HEK293T (cell line): Measurements from ENCODE around the gene CAMK2D.
"Not testable (repeated sequence)": the region's sequence is repeated elsewhere in the genome, so short reads cannot be mapped to it uniquely, and the experiment has no call there.

ENCODE experiments used
- CTCF ChIA-PET: fragments of 350-600 bp; formaldehyde crosslinking; extraction: SDS; loops from one replicate; lab custom pipeline; 2021; ENCODE audit warnings: antibody characterized with exemption, inconsistent platforms; lab: Yijun Ruan, JAX
- POLR2A ChIA-PET: fragments of 350-600 bp; formaldehyde crosslinking; extraction: SDS; loops from one replicate; lab custom pipeline; 2020; ENCODE audit warnings: antibody characterized with exemption, inconsistent platforms; lab: Yijun Ruan, JAX
- DNase-seq: peaks from one replicate; pipeline ENCODE4 v3.0.0; 2012; ENCODE audit warnings: mixed read lengths; ENCODE audit errors: extremely low spot score
- ARNT ChIP-seq: fragments of 450-650 bp; IDR thresholded peaks from 2 replicates; pipeline ENCODE4 v1.6.1; 2017; ENCODE audit warnings: mild to moderate bottlenecking
- BHLHE40 ChIP-seq: fragments of 450-650 bp; IDR thresholded peaks from 2 replicates; pipeline ENCODE4 v1.6.1; 2016; ENCODE audit warnings: mild to moderate bottlenecking, moderate library complexity, borderline replicate concordance
- CTBP1 ChIP-seq: fragments of 450-650 bp; IDR thresholded peaks from 2 replicates; pipeline ENCODE4 v1.6.1; 2016; ENCODE audit warnings: borderline replicate concordance
- ELF4 ChIP-seq: fragments of 450-650 bp; IDR thresholded peaks from 2 replicates; pipeline ENCODE4 v1.6.1; 2017; ENCODE audit warnings: antibody characterized with exemption
- FOXA1 ChIP-seq: fragments of 450-650 bp; IDR thresholded peaks from 2 replicates; pipeline ENCODE4 v1.6.1; 2016; ENCODE audit warnings: mild to moderate bottlenecking
- FOXK2 ChIP-seq: fragments of 450-650 bp; IDR thresholded peaks from 2 replicates; pipeline ENCODE4 v1.6.1; 2016; ENCODE audit warnings: mild to moderate bottlenecking
- FOXM1 ChIP-seq: fragments of 450-650 bp; IDR thresholded peaks from 2 replicates; pipeline ENCODE4 v1.6.1; 2017; ENCODE audit warnings: mild to moderate bottlenecking, borderline replicate concordance
- HDGF ChIP-seq: fragments of 450-650 bp; IDR thresholded peaks from 2 replicates; pipeline ENCODE4 v1.6.1; 2017; ENCODE audit warnings: antibody characterized with exemption, borderline replicate concordance
- L3MBTL2 ChIP-seq: fragments of 450-650 bp; conservative IDR thresholded peaks from 2 replicates; pipeline ENCODE4 v1.6.1; 2016; ENCODE audit warnings: mild to moderate bottlenecking
- LEF1 ChIP-seq: fragments of 450-650 bp; IDR thresholded peaks from 2 replicates; pipeline ENCODE4 v1.6.1; 2017; ENCODE audit warnings: mild to moderate bottlenecking, borderline replicate concordance
- NFRKB ChIP-seq: fragments of 450-650 bp; IDR thresholded peaks from 2 replicates; pipeline ENCODE4 v1.6.1; 2016; ENCODE audit warnings: mild to moderate bottlenecking, moderate library complexity
- SP1 ChIP-seq: fragments of 450-650 bp; IDR thresholded peaks from 2 replicates; pipeline ENCODE4 v1.6.1; 2017
- SUZ12 ChIP-seq: fragments of 450-650 bp; IDR thresholded peaks from 2 replicates; pipeline ENCODE4 v1.6.1; 2016; ENCODE audit warnings: mild to moderate bottlenecking
- TARDBP ChIP-seq: fragments of 450-650 bp; IDR thresholded peaks from 2 replicates; pipeline ENCODE4 v1.6.1; 2016
- ZNF384 ChIP-seq: fragments of 450-650 bp; IDR thresholded peaks from 2 replicates; pipeline ENCODE4 v1.6.1; 2016
- TF ChIP-seq, protein P1 (sequence below): fragments of 450-650 bp; IDR thresholded peaks from 2 replicates; pipeline ENCODE4 v1.6.1; 2016

Gene CAMK2D

DNA sequence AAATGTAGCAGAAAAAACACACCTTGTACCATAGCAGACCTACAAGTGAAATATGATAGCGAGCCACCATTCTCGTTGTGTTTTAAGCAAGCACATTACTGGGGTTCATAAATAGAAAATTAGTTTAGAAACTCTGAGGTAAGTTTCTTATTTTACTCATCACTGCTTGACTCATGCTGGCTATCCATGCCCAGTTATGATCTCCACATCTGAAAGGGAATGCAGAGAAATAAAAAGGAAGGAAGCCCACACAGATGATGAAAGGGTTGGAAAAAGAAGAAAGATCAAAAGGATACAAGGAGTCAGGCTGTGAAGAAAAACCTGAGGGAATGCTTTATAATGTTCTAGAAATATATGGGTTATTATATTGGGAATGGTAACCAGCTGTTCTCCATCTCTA, 54.5 kb downstream of the CAMK2D start:
- DNase-seq, result no peak
- CTCF ChIA-PET, result no interaction called here
- POLR2A ChIA-PET, result no interaction called here
- TF ChIP-seq SUZ12 (no peak), FOXA1 (no peak), NFRKB (no peak), LEF1 (no peak), ZNF384 (no peak), ARNT (no peak), ELF4 (no peak), FOXM1 (no peak), L3MBTL2 (no peak), BHLHE40 (no peak), FOXK2 (no peak)
- TF ChIP-seq, protein P1, sequence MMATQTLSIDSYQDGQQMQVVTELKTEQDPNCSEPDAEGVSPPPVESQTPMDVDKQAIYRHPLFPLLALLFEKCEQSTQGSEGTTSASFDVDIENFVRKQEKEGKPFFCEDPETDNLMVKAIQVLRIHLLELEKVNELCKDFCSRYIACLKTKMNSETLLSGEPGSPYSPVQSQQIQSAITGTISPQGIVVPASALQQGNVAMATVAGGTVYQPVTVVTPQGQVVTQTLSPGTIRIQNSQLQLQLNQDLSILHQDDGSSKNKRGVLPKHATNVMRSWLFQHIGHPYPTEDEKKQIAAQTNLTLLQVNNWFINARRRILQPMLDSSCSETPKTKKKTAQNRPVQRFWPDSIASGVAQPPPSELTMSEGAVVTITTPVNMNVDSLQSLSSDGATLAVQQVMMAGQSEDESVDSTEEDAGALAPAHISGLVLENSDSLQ, result no peak

DNA sequence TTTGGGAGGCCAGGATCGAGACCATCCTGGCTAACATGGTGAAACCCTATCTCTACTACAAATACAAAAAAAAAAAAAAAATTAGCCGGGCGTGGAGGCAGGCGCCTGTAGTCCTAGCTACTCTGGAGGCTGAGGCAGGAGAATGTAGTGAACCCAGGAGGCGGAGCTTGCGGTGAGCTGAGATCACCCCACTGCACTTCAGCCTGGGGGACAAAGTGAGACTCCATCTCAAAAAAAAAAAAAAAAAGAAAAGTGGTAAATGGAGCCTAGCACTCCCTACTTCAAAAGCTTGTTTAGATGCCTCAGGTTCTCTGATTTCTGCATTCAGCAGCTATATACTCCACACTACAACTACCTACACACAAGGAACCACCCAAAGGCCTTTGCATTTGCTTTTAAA, 56.4 kb downstream of the CAMK2D start:
- 0 out of 2 replicates have a peak, but pooled peaks have one; percentile 26 for TF ChIP-seq ZNF384
- POLR2A ChIA-PET, DNase-seq: not testable (repeated sequence)
- CTCF ChIA-PET, result interaction anchor here (0.7 kb wide), 1 partner anchor 240 kb away, joined by 5 read pairs; no protein-coding TSS in a partner anchor

DNA sequence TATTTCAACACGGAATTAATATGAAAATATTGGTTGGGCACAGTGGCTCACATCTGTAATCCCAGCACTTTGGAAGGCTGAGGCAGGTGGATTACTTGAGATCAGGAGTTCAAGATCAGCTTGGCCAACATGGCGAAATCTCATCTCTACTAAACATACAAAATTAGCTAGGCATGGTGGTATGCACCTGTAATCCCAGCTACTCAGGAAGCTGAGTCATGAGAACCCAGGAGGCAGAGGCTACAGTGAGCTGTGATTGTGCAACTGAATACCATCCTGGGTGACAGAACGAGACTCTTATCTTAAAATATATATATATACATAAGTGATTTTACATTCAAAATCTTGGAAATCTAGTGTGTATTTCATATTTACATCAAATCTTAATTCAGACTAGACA, 58.9 kb downstream of the CAMK2D start:
- CTCF ChIA-PET, POLR2A ChIA-PET, DNase-seq: not testable (repeated sequence)

DNA sequence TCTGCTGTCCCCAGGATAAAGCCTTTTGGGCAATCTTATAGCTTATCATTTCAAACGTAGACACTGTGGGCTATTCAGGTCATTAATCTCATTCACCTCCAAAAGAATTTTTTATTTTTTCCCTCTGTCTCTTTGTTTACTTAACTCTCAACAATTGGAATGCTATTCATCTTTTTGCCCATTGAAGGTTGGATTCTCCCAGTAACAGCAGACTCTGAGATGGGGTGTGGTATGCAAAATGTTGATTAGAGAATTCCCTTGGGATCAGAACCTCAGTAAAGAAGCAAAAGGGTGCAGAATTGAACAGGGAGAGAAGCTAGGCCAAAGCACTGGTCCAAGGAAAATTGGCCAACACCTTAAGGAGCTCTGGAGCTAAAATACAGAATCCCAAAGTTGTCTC, 60.4 kb downstream of the CAMK2D start:
- ChIA-PET POLR2A (no interaction called here), CTCF (interaction anchor here (1.0 kb wide), 1 partner anchor 9 kb away, joined by 4 read pairs; no protein-coding TSS in a partner anchor)
- no peak for DNase-seq
- TF ChIP-seq ARNT (no peak), ZNF384 (no peak), NFRKB (no peak), ELF4 (no peak)

DNA sequence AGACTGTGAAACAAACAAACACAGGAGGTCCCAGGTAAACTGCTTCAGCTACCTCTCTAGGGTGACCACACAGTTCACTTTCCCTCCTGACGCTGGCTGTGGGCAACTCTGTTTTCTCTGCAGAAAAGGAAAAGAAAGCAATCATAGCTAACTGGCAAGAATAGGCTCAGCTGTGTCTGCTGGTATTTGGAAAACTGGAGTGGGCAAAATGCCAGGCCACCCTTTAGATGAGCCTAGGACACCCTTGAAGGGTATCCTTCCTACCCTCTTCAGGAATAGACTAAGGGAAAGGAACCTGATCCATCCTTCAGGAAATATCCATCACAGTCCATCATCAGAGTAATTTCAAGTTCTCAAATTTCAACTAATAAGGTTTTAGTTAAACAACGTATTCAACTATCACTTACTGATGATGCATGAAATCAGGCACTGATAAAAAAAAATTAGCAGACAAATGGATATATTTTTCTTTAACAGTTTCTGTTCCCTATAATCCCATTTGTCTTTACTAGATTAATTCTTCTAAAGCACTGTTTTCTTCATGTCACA, 60.9 kb downstream of the CAMK2D start:
- TF ChIP-seq CTBP1, result no peak
- TF ChIP-seq, protein P1, result peak; percentile 8; the same call in 1 of the 2 replicates
- POLR2A ChIA-PET, result no interaction called here
- DNase-seq, result no peak
- CTCF ChIA-PET, result interaction anchor here (1.0 kb wide), 1 partner anchor 9 kb away, joined by 4 read pairs; no protein-coding TSS in a partner anchor

DNA sequence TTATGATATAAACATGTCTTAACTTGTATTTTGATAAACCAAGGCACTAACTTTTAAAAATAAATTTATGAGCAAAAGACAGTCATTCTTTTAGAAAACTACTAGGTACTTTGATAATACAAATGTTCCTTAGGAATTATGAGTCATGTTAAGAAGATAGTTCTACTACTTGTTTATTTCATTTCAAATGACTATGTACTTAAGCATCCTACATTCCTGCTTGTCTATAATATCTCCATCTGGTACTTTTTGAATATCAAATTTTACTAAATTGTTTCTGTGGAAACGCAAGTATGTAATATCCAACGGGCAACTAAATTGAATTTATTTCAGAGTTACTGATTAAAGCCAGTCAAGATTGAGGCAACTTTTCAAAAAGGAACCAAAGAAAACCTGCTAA, 61.8 kb downstream of the CAMK2D start:
- ChIA-PET CTCF (no interaction called here), POLR2A (no interaction called here)
- no peak for DNase-seq
- no peak for TF ChIP-seq BHLHE40
- TF ChIP-seq TARDBP, result no peak
- TF ChIP-seq L3MBTL2, result no peak
- TF ChIP-seq ARNT, result no peak
- TF ChIP-seq SP1, result no peak
- TF ChIP-seq, protein P1, result no peak
- no peak for TF ChIP-seq CTBP1
- no peak for TF ChIP-seq NFRKB
- TF ChIP-seq HDGF, result no peak
- no peak for TF ChIP-seq FOXK2

DNA sequence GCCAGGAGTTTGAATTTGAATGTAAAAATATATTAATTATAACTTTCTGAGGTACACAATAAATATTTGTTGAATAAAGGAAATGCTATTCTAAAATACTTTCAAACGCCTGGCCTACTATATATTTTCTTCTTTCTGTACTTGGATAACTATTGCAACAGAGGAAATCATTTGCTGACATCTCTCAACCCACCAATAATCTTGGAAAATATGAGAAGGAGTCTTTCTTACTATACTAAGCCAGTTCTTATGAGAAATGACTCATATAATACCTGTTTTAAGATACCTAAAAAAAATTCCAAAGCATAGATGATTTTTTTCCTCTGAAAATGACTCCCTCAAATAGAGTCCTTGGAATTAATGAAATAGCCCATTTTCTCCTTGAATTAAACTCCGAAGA, 64.1 kb downstream of the CAMK2D start:
- CTCF ChIA-PET, result no interaction called here
- TF ChIP-seq L3MBTL2 (no peak), NFRKB (no peak), SUZ12 (no peak), CTBP1 (no peak), FOXM1 (no peak), LEF1 (no peak), ELF4 (no peak), ZNF384 (no peak), SP1 (no peak), HDGF (no peak), FOXA1 (no peak)
- TF ChIP-seq, protein P1, result no peak
- POLR2A ChIA-PET, result no interaction called here
- DNase-seq, result no peak
